ENCODE results near the gene SNRPA.

Gene SNRPA

DNA sequence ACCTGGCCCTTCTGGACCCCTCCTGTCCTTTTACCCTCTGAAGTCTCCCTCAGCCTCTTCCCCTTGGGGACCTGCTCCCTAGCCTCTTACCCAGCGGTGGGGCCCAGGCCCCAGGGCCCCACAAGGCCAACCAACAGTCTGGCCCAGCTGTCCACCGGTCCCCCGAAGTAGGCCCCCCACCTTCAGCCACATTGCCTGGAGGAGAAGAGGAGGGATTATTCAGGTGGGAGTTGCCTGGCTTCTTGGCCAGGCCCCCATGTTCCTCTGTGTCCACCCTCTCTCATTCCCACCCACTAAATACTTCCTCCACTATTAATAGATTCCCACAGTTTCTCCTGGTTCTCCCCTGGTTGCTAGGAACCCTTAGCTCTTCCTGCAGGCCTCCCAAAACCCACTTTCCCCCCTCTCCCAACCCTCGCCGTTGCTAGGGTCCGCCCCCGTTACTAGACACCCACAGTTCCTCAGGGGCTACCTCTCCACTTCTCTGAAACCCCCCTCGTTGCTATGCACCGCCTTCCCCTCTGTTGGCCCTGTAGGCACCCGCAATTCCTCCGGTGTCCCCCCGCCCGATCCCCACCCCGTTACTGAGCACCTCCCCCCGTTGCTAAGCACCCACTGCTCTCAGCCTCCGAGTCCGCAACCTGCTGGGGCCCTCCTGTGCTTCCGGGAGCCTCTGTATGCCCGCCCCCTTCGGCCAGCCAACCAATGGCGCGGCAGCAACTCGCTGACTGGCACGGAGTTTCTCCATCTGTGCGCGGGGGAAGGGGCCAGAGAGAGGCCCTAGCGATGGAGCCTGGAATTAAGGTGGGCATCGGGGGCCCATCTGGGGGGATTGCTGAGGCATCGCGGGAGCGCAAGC is 36.3 kb upstream of the SNRPA start:
- no peaks in the 10 kb centered on the region for H3K27me3 ChIP-seq (ENCODE audit: control insufficient read depth, insufficient read depth, low read length)
- H3K4me3 ChIP-seq (ENCODE audit: low read depth, low read length) = peak overlapping the region; percentile 96
- peak overlapping the region; percentile 74 for H3K9ac ChIP-seq (ENCODE audit: low read depth, low read length)
- H3K9me3 ChIP-seq (ENCODE audit: control insufficient read depth, insufficient read depth, low read length) = no peaks in the 10 kb centered on the region
- peaks cover 12% of the 10 kb centered on the region for H3K4me1 ChIP-seq (ENCODE audit: control insufficient read depth, insufficient read depth, low read length)
- peak overlapping the region; percentile 93 for H3K27ac ChIP-seq (ENCODE audit: low read depth, low read length)
- H3K36me3 ChIP-seq (ENCODE audit: control insufficient read depth, insufficient read depth, low read length) = peaks cover 24% of the 10 kb centered on the region

DNA sequence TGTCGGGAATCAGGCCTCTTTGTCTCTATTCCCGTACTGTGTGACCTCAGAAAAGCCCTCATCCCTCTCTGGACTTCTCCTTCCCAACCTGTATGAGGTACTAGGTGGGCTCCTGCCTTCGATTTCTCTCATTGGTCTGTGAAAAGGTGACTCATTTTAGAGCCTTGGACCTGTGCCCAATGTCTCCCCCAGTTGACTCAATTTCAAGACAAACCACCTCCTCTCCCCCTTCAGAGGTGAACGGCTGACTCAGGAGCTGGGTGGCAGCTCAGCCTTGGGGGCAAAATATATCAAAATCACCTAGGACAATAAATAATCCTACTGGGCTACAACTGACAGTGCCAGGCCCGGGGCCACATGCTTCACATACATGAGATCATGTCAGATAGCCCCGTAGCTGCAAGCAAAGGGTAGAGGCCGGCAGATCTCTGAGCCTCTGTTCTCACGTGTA is 34.9 kb upstream of the SNRPA start:
- Histone ChIP-seq H3K27ac (ENCODE audit: low read depth, low read length) (peak overlapping the region; percentile 93), H3K36me3 (ENCODE audit: control insufficient read depth, insufficient read depth, low read length) (peaks cover 19% of the 10 kb centered on the region), H3K4me3 (ENCODE audit: low read depth, low read length) (peak overlapping the region; percentile 96), H3K9me3 (ENCODE audit: control insufficient read depth, insufficient read depth, low read length) (no peaks in the 10 kb centered on the region), H3K9ac (ENCODE audit: low read depth, low read length) (peak overlapping the region; percentile 74), H3K4me1 (ENCODE audit: control insufficient read depth, insufficient read depth, low read length) (peaks cover 12% of the 10 kb centered on the region), H3K27me3 (ENCODE audit: control insufficient read depth, insufficient read depth, low read length) (no peaks in the 10 kb centered on the region)

DNA sequence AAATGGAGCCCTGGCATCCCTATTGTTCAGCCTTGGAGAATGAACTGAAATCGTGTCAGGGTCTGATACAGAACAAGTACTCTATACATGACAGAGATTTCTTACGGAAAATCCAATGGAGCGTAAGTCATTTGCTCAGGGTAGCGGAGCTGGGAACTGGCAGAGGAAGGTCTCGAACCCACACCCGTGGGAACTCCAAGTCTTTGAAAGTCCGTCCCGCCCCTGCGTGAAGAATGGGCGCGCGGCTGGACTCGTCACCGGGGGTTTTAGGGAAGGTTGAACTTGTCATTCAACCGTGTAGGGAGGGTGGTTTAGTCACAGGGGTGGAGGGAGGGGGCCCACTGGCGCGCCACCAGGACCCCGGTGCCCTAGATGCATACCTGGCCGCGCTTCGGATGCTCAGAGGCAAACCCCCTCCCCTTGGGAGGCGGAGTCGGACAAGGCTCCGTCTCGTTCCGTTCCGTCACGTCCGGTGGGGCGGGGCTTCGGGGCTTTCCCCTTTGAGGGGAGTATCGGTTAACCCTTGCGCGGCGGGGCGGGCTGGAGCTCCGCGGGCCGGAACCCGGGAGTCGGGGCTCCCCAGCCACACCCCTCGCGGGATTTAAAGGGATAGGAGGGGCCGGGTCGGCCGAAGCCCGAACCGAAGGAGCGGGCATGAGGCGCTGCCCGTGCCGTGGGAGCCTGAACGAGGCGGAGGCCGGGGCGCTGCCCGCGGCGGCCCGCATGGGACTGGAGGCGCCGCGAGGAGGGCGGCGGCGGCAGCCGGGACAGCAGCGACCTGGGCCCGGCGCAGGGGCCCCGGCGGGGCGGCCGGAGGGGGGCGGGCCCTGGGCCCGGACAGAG is 34.3 kb upstream of the SNRPA start, which contains the start of the genes COQ8B and ITPKC:
Gene COQ8B, minus strand, starts transcription at position 405 of the 843 bp plus-strand sequence. CDS start 2,254 bp downstream, outside the sequence.
Gene ITPKC, plus strand, starts transcription at position 631 of the 843 bp plus-strand sequence. Its CDS starts 24 bp downstream, at position 655.
- Histone ChIP-seq H3K4me1 (ENCODE audit: control insufficient read depth, insufficient read depth, low read length) (peaks cover 12% of the 10 kb centered on the region), H3K4me3 (ENCODE audit: low read depth, low read length) (peak within 1 kb of the TSS; percentile 96), H3K9ac (ENCODE audit: low read depth, low read length) (peak within 1 kb of the TSS; percentile 87), H3K36me3 (ENCODE audit: control insufficient read depth, insufficient read depth, low read length) (peaks cover 12% of the 10 kb centered on the region), H3K9me3 (ENCODE audit: control insufficient read depth, insufficient read depth, low read length) (no peaks in the 10 kb centered on the region), H3K27me3 (ENCODE audit: control insufficient read depth, insufficient read depth, low read length) (no peaks in the 10 kb centered on the region), H3K27ac (ENCODE audit: low read depth, low read length) (peak within 1 kb of the TSS; percentile 93)

DNA sequence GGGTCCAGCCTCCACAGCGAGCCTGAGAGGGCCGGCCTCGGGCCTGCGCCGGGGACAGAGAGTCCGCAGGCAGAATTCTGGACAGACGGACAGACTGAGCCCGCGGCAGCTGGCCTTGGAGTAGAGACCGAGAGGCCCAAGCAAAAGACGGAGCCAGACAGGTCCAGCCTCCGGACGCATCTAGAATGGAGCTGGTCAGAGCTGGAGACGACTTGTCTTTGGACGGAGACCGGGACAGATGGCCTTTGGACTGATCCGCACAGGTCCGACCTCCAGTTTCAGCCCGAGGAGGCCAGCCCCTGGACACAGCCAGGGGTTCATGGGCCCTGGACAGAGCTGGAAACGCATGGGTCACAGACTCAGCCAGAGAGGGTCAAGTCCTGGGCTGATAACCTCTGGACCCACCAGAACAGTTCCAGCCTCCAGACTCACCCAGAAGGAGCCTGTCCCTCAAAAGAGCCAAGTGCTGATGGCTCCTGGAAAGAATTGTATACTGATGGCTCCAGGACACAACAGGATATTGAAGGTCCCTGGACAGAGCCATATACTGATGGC is 33.6 kb upstream of the SNRPA start:
- H3K36me3 ChIP-seq (ENCODE audit: control insufficient read depth, insufficient read depth, low read length) = peaks cover 8% of the 10 kb centered on the region
- no peaks in the 10 kb centered on the region for H3K27me3 ChIP-seq (ENCODE audit: control insufficient read depth, insufficient read depth, low read length)
- peak overlapping the region; percentile 93 for H3K27ac ChIP-seq (ENCODE audit: low read depth, low read length)
- peak overlapping the region; percentile 87 for H3K9ac ChIP-seq (ENCODE audit: low read depth, low read length)
- H3K9me3 ChIP-seq (ENCODE audit: control insufficient read depth, insufficient read depth, low read length) = no peaks in the 10 kb centered on the region
- peaks cover 12% of the 10 kb centered on the region for H3K4me1 ChIP-seq (ENCODE audit: control insufficient read depth, insufficient read depth, low read length)
- H3K4me3 ChIP-seq (ENCODE audit: low read depth, low read length) = peak overlapping the region; percentile 96

DNA sequence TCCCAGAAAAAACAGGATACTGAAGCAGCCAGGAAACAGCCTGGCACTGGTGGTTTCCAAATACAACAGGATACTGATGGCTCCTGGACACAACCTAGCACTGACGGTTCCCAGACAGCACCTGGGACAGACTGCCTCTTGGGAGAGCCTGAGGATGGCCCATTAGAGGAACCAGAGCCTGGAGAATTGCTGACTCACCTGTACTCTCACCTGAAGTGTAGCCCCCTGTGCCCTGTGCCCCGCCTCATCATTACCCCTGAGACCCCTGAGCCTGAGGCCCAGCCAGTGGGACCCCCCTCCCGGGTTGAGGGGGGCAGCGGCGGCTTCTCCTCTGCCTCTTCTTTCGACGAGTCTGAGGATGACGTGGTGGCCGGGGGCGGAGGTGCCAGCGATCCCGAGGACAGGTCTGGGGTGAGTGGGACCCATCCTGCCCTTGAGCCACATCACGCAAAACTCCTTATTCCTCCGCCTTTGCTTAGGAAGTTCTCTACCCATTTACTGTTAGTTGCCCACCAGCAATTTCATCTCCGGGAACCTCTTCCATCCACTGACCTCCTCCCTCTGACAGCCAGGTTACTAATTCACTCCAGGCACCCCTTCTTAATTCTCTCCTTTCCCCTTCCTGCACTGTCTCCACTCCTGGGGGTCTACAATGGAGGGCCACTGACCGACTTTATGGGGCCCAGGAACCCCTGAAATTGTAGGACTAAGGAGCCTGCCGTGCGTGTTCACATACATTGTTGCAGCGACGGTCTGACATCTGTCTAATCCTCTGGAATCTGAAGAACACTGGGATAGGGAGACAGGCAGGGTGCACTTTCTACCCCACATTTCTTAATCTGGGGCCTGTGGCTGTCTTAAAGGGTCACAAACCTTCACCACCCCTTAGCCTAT is 32.9 kb upstream of the SNRPA start:
- 0 out of 2 replicates have a peak, but pooled peaks cover 1% of the 10 kb centered on the region for H3K36me3 ChIP-seq (ENCODE audit: control insufficient read depth, insufficient read depth, low read length)
- H3K27me3 ChIP-seq (ENCODE audit: control insufficient read depth, insufficient read depth, low read length) = no peaks in the 10 kb centered on the region
- H3K9me3 ChIP-seq (ENCODE audit: control insufficient read depth, insufficient read depth, low read length) = no peaks in the 10 kb centered on the region
- H3K4me1 ChIP-seq (ENCODE audit: control insufficient read depth, insufficient read depth, low read length) = peaks cover 12% of the 10 kb centered on the region
- peak overlapping the region; percentile 96 for H3K4me3 ChIP-seq (ENCODE audit: low read depth, low read length)
- H3K9ac ChIP-seq (ENCODE audit: low read depth, low read length) = peak overlapping the region; percentile 87
- peak overlapping the region; percentile 93 for H3K27ac ChIP-seq (ENCODE audit: low read depth, low read length)

DNA sequence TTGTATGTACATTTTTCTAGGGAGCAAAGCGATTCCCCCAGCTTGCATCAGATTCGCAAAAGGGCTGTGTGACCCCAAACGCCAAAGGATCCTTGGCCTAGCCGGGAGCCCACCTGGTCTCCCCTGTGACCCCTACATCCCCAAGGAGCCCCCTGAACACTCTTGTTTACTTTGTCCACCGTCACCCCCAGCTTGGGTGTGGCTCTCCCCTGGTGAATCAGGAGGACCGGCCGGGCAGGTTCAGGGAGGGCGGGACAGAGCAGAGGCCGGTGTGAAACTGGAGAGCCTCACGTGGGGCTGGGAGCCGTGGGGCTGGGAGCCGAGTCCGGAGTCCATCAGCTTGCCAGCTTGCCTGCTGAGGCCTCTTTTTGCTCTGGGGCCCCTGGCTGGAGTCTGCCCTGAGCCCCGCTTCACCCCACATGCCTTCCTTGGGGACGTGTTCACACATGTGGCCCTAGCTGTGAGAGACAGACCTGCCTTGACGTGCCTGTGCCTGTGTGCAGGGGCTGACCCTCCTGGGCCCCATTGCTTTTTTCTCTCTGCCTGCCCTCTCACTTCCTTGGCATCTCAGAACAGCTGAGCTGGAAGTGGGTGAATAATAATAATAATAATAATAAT is 32.1 kb upstream of the SNRPA start:
- Histone ChIP-seq H3K9me3 (ENCODE audit: control insufficient read depth, insufficient read depth, low read length) (no peaks in the 10 kb centered on the region), H3K9ac (ENCODE audit: low read depth, low read length) (peak overlapping the region; percentile 26; the same call in 1 of the 2 replicates), H3K27me3 (ENCODE audit: control insufficient read depth, insufficient read depth, low read length) (no peaks in the 10 kb centered on the region)

DNA sequence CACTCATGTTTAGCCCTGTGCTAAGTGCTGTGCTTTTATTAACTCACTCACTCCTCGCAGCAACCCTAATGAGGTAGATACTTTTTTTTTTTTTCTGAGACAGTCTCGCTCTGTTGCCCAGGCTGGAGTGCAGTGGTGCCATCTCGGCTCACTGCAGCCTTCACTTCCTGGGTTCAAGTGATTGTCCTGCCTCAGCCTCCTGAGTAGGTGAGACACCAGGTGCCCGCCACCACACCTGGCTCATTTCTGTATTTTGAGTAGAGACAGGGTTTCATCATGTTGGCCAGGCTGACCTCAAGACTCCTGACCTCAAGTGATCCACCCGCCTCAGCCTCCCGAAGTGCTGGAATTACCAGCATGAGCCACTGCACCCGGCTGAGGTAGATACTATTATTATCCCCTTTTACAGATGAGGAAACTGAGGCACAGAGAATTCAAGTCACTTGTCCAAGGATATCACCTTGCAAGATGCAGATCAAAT is 31.5 kb upstream of the SNRPA start:
- peak overlapping the region; percentile 96 for H3K4me3 ChIP-seq (ENCODE audit: low read depth, low read length)
- H3K4me1 ChIP-seq (ENCODE audit: control insufficient read depth, insufficient read depth, low read length) = peaks cover 12% of the 10 kb centered on the region
- no peak overlapping the region for H3K9ac ChIP-seq (ENCODE audit: low read depth, low read length)
- no peak overlapping the region for H3K27ac ChIP-seq (ENCODE audit: low read depth, low read length)
- peaks cover 5% of the 10 kb centered on the region; the same call in 1 of the 2 replicates for H3K36me3 ChIP-seq (ENCODE audit: control insufficient read depth, insufficient read depth, low read length)
- H3K27me3 ChIP-seq (ENCODE audit: control insufficient read depth, insufficient read depth, low read length) = no peaks in the 10 kb centered on the region
- H3K9me3 ChIP-seq (ENCODE audit: control insufficient read depth, insufficient read depth, low read length) = no peaks in the 10 kb centered on the region

More for the DNA sequence above, 32.1 kb upstream of the SNRPA start:
- Histone ChIP-seq H3K36me3 (ENCODE audit: control insufficient read depth, insufficient read depth, low read length) (peaks cover 3% of the 10 kb centered on the region; the same call in 1 of the 2 replicates), H3K4me3 (ENCODE audit: low read depth, low read length) (peak overlapping the region; percentile 96), H3K27ac (ENCODE audit: low read depth, low read length) (peak overlapping the region; percentile 60), H3K4me1 (ENCODE audit: control insufficient read depth, insufficient read depth, low read length) (peaks cover 12% of the 10 kb centered on the region)

DNA sequence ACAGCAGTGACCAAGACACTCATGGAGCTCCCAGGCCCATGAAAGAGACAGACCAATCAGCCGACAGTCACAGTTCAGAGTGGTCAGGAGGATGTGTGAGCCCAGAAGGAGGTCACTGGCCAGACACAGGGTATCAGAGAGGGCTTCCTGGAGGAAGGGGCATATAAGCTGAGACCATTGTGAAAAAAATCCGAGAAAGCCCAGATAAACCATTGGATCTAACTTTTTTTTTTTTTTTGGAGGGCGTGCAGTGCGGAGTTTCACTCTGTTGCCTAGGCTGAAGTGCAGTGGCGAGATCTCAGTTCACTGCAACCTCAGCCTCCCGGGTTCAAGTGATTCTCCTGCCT is 29.9 kb upstream of the SNRPA start:
- Histone ChIP-seq H3K9me3 (ENCODE audit: control insufficient read depth, insufficient read depth, low read length) (no peaks in the 10 kb centered on the region), H3K4me3 (ENCODE audit: low read depth, low read length) (no peak overlapping the region), H3K27me3 (ENCODE audit: control insufficient read depth, insufficient read depth, low read length) (no peaks in the 10 kb centered on the region), H3K4me1 (ENCODE audit: control insufficient read depth, insufficient read depth, low read length) (peaks cover 8% of the 10 kb centered on the region), H3K27ac (ENCODE audit: low read depth, low read length) (no peak overlapping the region), H3K36me3 (ENCODE audit: control insufficient read depth, insufficient read depth, low read length) (peaks cover 12% of the 10 kb centered on the region), H3K9ac (ENCODE audit: low read depth, low read length) (no peak overlapping the region)

DNA sequence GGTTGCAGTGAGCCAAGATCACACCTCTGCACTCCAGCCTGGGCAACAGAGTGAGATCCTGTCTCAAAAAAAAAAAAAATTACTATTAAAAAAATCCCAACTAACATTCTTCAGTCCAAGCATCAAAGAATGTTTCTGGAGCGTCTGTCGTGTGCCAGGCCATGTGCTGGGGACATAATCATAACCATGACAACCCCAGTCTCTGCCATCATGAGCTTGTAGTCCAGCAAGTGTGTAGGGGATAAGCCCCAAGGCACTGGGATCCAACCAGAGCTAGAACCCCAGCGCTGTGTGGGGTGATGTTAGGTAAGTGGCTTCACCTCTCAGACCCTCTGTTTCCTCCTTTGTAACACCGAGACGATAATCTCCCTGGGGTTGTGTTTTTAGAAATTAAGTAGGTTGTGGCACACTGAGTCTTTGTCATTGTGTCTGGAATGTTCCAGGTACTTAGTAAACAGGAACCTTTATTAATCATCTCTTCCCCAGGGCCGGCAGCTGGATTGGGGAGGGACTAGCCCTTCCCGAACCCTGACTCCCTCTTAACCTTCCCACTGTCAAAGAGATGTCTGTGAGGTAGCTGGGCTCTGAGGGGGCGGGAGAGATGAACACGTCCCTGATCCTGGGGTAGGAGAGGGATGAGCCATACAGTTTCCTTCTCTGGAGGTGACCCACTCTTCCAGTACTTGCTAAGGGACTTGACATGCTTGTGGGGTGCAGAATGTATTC is 28.9 kb upstream of the SNRPA start:
- Histone ChIP-seq H3K4me3 (ENCODE audit: low read depth, low read length) (no peak overlapping the region), H3K27me3 (ENCODE audit: control insufficient read depth, insufficient read depth, low read length) (no peaks in the 10 kb centered on the region), H3K9ac (ENCODE audit: low read depth, low read length) (no peak overlapping the region), H3K9me3 (ENCODE audit: control insufficient read depth, insufficient read depth, low read length) (no peaks in the 10 kb centered on the region), H3K27ac (ENCODE audit: low read depth, low read length) (no peak overlapping the region), H3K36me3 (ENCODE audit: control insufficient read depth, insufficient read depth, low read length) (peaks cover 17% of the 10 kb centered on the region), H3K4me1 (ENCODE audit: control insufficient read depth, insufficient read depth, low read length) (peaks cover 8% of the 10 kb centered on the region)
